GM19452 (cell line): ENCODE data around the gene THAP2.
"Not testable (repeated sequence)": the region's sequence is repeated elsewhere in the genome, so short reads cannot be mapped to it uniquely, and the experiment has no call there.

ENCODE experiments used
- ATAC-seq: cut with Tn5 transposase; IDR thresholded peaks from one replicate; pipeline ENCODE4 v1.9.1; 2021; ENCODE audit not compliant: unreplicated experiment

Gene THAP2

DNA sequence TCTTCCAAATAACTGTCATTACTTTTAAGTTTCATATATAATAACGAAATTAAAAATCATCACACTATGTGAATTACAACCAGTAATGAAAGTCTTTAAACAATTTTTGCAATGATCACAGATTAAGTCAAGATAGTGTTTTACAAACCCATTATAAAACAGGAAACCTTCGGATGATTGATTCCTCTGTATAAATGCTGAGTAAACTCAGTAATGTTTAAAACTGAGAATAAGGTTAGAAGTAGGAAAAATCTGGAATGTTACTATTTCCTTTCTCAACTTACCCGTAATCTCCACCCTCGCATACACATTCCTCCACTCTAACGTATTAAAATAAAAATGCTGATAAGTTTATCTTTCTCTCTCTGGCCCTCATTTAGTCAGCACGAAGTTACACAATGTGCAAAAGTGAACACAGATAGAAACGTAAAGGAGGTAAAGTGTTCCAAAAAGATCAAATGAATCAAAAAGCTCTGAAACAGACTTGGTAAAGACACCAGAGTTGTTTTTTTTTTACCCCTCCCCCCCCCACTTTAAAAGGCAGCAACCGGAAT lies 2.0 kb upstream of the THAP2 start:
- no peak for ATAC-seq

GRCh38 chr12:71662849-71663560 lies 1.1 kb upstream of the THAP2 start:
- ATAC-seq: peak; percentile 17

GRCh38 chr12:71664411-71665089 lies 449 bp downstream of the THAP2 start:
- peak; percentile 10 for ATAC-seq

DNA sequence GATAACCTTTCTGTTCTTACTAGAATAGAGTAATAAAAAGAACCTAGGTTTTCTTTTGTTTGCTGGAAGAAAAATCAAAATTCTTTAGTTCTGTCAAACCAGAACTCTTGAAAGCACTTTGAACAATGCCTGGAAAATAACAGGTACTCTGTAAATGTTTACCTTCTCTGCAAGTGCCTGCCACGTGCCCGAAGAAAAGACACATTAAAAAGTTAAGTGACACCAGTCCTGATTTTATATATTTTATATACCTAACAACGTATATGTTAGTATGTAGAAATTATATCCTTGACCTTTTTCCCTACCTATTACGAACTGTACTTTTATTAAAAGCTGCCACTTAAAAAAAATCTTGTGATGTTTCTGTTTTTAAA lies 976 bp downstream of the THAP2 start:
- ATAC-seq: no peak

GRCh38 chr12:71666259-71666658 lies 2.2 kb downstream of the THAP2 start:
- ATAC-seq: no peak

DNA sequence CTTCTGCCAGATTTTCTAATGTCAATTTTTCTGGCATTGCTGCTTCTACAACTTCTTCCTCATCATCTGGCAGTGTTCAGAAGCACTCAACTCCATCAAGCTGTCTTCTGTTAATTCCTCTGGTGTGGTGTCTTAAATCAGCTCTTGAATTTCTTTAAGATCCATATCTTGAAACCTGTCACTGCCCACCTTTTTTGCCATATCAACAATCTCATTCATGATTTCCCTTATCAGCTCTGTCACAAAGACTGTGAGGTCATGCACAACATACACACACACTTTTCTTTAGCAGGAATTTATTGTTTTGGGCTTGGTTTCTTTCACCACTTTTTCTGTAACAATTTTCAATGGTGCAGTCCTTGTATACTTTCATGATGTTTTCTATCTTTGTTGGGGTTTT lies 7.2 kb downstream of the THAP2 start:
- no peak for ATAC-seq

- no peak for ATAC-seq
Measured at GRCh38 chr12:71671816-71672215, 7.7 kb downstream of the THAP2 start.

DNA sequence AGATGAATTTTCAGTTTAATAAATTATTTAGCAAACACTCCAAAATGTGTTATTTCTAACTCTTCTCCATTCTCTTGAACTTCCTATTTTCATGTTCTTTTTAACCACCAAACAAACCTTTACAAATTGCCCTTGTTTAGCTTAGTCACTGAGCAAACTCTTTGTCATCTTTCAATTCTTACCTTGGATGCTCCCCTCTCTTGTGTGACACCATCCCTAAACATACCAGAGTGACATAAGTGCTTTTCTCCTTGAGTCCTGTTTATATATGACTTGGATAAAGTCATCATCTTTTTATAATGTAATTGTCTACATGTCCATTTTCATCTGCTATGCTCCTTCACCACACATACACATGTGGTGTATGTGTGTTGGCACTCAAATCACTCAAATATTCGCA lies 18.4 kb downstream of the THAP2 start:
- ATAC-seq: no peak

DNA sequence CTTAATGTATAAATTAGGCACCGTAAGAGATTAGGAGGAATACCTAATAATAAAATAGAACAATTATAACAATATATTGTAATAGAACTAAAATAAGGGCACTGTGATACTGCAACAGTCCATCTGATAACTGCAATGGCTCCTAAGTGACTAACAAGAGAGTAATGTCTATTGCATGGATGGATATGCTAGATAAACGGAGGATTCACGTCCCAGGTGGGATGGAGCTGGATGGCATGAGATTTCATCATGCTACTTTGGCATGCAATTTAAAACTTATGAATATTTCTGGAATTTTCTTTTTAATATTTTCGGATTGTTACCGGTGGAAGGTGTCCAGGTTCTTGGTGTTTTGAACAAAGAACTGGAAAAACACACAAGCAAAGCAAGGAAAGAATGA lies 19.5 kb downstream of the THAP2 start:
- no peak for ATAC-seq

- ATAC-seq: no peak
Measured at GRCh38 chr12:71684081-71684480, 20.0 kb downstream of the THAP2 start.

DNA sequence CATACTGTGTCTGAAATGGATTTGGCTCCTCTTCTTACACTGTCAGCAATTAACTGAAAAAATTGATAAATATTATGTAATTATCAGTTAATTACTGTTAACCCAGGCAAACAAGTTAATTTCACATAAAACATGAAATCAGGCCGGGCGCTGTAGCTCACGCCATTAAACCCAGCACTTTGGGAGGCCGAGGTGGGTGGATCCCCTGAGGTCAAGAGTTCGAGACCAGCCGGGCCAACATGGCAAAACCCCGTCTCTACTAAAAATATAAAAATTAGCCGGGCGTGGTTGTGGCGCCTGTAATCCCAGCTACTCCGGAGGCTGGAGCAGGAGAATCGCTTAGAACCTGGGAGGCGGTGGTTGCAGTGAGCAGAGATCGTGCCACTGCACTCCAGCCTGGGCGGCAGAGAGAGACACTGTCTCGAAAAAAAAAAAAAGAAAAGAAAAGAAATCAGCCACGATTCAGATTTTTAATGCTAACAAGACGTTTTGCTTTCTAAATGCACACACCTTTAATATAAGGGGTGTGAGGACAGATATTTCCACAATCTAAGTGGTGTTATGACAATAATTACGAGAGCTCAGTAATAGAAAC lies 21.3 kb downstream of the THAP2 start:
- no peak for ATAC-seq

GRCh38 chr12:71685914-71686657 lies 22.0 kb downstream of the THAP2 start, which contains the start of gene TMEM19:
TSS of gene TMEM19 (plus strand) at chr12:71686082. CDS start at chr12:71686681, 599 bp downstream.
- peak; percentile 88 for ATAC-seq

DNA sequence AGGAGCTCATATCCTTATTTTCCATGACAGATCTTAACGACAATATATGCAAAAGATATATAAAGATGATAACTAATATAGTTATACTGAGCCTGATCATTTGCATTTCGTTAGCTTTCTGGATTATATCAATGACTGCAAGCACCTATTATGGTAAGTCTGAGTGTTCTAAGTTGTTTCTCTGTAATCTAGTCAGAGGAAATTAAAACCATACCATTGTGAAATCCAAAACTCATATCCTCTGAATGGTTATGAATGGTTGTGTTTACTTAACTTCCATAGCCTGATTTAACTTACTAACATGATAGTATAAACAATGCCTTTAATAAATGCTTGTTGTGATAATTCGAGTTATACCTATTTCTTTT lies 22.5 kb downstream of the THAP2 start:
- no peak for ATAC-seq

- not testable (repeated sequence) for ATAC-seq
Measured at GRCh38 chr12:71687172-71687571, 23.1 kb downstream of the THAP2 start.

DNA sequence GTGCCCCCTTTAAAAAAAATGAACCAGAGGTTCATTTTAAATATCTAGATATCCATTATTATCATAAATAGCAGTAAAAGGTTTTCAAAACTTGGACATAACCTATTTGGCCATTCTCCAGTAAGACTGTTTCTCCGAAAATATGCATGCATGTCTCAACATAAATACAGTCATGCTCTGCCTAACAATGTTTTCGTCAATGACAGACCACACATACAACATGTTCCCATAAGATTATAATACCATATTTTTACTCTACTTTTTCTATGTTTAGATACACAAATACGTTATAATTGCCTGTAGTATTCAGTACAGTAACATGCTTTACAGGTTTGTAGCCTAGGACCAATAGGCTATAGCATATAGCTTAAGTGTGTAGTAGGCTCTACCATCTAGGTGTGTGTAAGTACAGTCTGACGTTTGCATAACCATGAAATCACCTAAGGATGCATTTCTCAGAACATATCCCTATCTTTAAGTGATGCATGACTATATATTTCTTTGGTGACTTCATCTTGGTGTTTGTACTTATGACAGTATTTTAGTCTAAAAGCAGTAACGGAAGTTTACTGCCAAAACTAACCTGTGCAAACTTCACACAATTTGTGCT lies 25.0 kb downstream of the THAP2 start:
- no peak for ATAC-seq

- ATAC-seq: no peak
Measured at GRCh38 chr12:71691504-71692129, 27.5 kb downstream of the THAP2 start.

DNA sequence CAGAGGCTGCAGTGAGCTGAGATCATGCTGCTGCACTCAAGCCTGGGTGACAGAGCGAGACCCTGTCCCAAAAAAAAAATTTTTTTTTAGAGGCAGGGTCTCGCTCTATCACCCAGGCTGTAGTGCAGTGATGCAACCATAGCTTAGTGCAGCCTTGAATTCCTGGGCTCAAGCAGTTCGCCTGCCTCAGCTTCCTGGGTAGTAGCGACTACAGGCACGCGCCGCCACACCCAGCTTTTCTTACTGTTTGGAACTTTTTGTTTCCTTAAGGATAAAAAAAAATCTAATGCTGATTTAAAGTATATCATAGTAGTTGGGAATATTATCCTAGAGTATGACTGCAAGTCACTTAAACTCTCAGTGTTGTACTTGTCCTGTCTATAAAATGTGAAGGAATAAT lies 29.0 kb downstream of the THAP2 start:
- ATAC-seq: no peak

GRCh38 chr12:71693651-71694050 lies 29.6 kb downstream of the THAP2 start:
- ATAC-seq: not testable (repeated sequence)

GRCh38 chr12:71694099-71694820 lies 30.2 kb downstream of the THAP2 start:
- ATAC-seq: peak; percentile 83

GRCh38 chr12:71695782-71696181 lies 31.7 kb downstream of the THAP2 start:
- ATAC-seq: no peak
